A673 (cell line): Measurements from ENCODE around the gene FILIP1. TPM values are rescaled to one million over a fixed set of nuclear protein-coding genes. Genes with fewer than 3 reads are reported as not detected.

ENCODE experiments used
- BruUV-seq: library from RNA; stranded (reverse); fragments of 400-500 nt; replicated peaks from 2 replicates; lab custom pipeline; 2021; lab: Mats Ljungman, UMichigan
- CTCF ChIA-PET: fragments of 300-600 bp; sonication (Branson Sonifier 250); formaldehyde crosslinking; loops from one replicate; lab custom pipeline; 2022; ENCODE audit warnings: antibody characterized with exemption; lab: Charles Lee
- POLR2A ChIA-PET: fragments of 300-600 bp; sonication (Branson Sonifier 250); formaldehyde crosslinking; loops from one replicate; lab custom pipeline; 2022; ENCODE audit warnings: antibody characterized with exemption; ENCODE audit not compliant: low non-redundant PET; lab: Charles Lee
- DNase-seq: peaks from one replicate; pipeline ENCODE4 v3.0.0-alpha.2; 2015; ENCODE audit warnings: low spot score
- H3K27ac ChIP-seq: fragments of 200-600 bp; sonication (generic); 2 replicates; pipeline ENCODE4 v1.5.1; 2016; ENCODE audit warnings: mixed run types, low read depth, mild to moderate bottlenecking, mixed read lengths, antibody characterized with exemption, low read length; ENCODE audit not compliant: poor library complexity, severe bottlenecking
- H3K27me3 ChIP-seq: fragments of 200-600 bp; sonication (generic); replicated peaks from 2 replicates; pipeline ENCODE4 v1.6.1; 2017; ENCODE audit warnings: mixed run types, low read depth, mild to moderate bottlenecking, mixed read lengths, antibody characterized with exemption, low read length; ENCODE audit not compliant: insufficient read depth, poor library complexity
- H3K36me3 ChIP-seq: fragments of 200-600 bp; sonication (generic); 2 replicates; pipeline ENCODE4 v1.6.1; 2016; ENCODE audit warnings: mixed run types, mild to moderate bottlenecking, mixed read lengths, antibody characterized with exemption, low read length; ENCODE audit not compliant: insufficient read depth, poor library complexity, severe bottlenecking
- H3K4me1 ChIP-seq: fragments of 200-600 bp; sonication (generic); 2 replicates; pipeline ENCODE4 v1.6.1; 2017; ENCODE audit warnings: mixed run types, mild to moderate bottlenecking, mixed read lengths, antibody characterized with exemption, low read length; ENCODE audit not compliant: insufficient read depth, poor library complexity, severe bottlenecking
- H3K4me3 ChIP-seq: fragments of 200-600 bp; sonication (generic); 2 replicates; pipeline ENCODE4 v1.5.1; 2016; ENCODE audit warnings: low read depth, mixed run types, mild to moderate bottlenecking, mixed read lengths, low read length; ENCODE audit not compliant: poor library complexity, severe bottlenecking
- H3K9me3 ChIP-seq: fragments of 200-600 bp; sonication (generic); 2 replicates; pipeline ENCODE4 v1.6.1; 2016; ENCODE audit warnings: mixed run types, low read depth, mild to moderate bottlenecking, mixed read lengths, antibody characterized with exemption, low read length; ENCODE audit not compliant: poor library complexity, severe bottlenecking
- CTCF ChIP-seq: fragments of 300-800, 200-600 bp; sonication (generic); conservative IDR thresholded peaks from 2 replicates; pipeline ENCODE4 v1.5.1; 2017; ENCODE audit warnings: low read depth, mild to moderate bottlenecking, antibody characterized with exemption, low read length, moderate library complexity, mixed read lengths
- EZH2 ChIP-seq: fragments of 200-600 bp; sonication (generic); IDR thresholded peaks from 2 replicates; pipeline ENCODE4 v1.6.1; 2017; ENCODE audit warnings: borderline replicate concordance, low read depth, mild to moderate bottlenecking, mixed read lengths, antibody characterized with exemption, low read length; ENCODE audit not compliant: poor library complexity, severe bottlenecking
- intact Hi-C: fragments of 100-400 bp; cut with micrococcal nuclease; formaldehyde crosslinking; loops from one replicate; pipeline ENCODE4 v1.10.0; 2022; ENCODE audit not compliant: unreplicated experiment
- total RNA-seq: library from RNA; stranded (reverse); gene quantifications from 2 replicates; pipeline ENCODE4 v1.2.3, GENCODE V29; 2021

FILIP1 gene
- total RNA-seq, 1 experiment from 2014 or later: 0.32 TPM

- POLR2A ChIA-PET: no interaction called here
- H3K4me1 ChIP-seq: peaks cover 8% of the 10 kb centered on the region
- CTCF ChIA-PET: interaction anchor here (1.1 to 1.5 kb wide), 3 partner anchors 9 to 207 kb away, joined by 3 to 5 read pairs (median 3); no protein-coding TSS in a partner anchor
- no peak overlapping the region for H3K27ac ChIP-seq
- intact Hi-C loops: no loop called here
- DNase-seq: peak; percentile 38
- H3K36me3 ChIP-seq: no peaks in the 10 kb centered on the region
- TF ChIP-seq EZH2: no peak
- peak; percentile 52 for TF ChIP-seq CTCF
- H3K9me3 ChIP-seq: no peaks in the 10 kb centered on the region
- no peak overlapping the region for H3K4me3 ChIP-seq
- no TSS peak for BruUV-seq
- H3K27me3 ChIP-seq: no peaks in the 10 kb centered on the region
These were observed 11.0 kb upstream of the FILIP1 start for GRCh38 chr6:75504465-75505222.

GRCh38 chr6:75503291-75503690 lies 9.7 kb upstream of the FILIP1 start:
- TF ChIP-seq EZH2: no peak
- no peak for TF ChIP-seq CTCF
- no TSS peak for BruUV-seq
- Histone ChIP-seq H3K4me1 (peaks cover 8% of the 10 kb centered on the region), H3K36me3 (no peaks in the 10 kb centered on the region), H3K27ac (no peak overlapping the region), H3K4me3 (no peak overlapping the region), H3K9me3 (no peaks in the 10 kb centered on the region), H3K27me3 (no peaks in the 10 kb centered on the region)
- ChIA-PET CTCF (no interaction called here), POLR2A (no interaction called here)
- no peak for DNase-seq
- intact Hi-C loops: no loop called here

GRCh38 chr6:75502884-75503283 lies 9.3 kb upstream of the FILIP1 start:
- Histone ChIP-seq H3K27me3 (no peaks in the 10 kb centered on the region), H3K9me3 (no peaks in the 10 kb centered on the region), H3K4me1 (peaks cover 8% of the 10 kb centered on the region), H3K36me3 (no peaks in the 10 kb centered on the region), H3K27ac (no peak overlapping the region), H3K4me3 (no peak overlapping the region)
- ChIA-PET CTCF (no interaction called here), POLR2A (no interaction called here)
- intact Hi-C loops: no loop called here
- no peak for DNase-seq
- no TSS peak for BruUV-seq
- no peak for TF ChIP-seq EZH2
- TF ChIP-seq CTCF: no peak
